ENCODE results near the gene CCM2.
"Not testable (repeated sequence)": the region's sequence is repeated elsewhere in the genome, so short reads cannot be mapped to it uniquely, and the experiment has no call there.

The CCM2 gene

DNA sequence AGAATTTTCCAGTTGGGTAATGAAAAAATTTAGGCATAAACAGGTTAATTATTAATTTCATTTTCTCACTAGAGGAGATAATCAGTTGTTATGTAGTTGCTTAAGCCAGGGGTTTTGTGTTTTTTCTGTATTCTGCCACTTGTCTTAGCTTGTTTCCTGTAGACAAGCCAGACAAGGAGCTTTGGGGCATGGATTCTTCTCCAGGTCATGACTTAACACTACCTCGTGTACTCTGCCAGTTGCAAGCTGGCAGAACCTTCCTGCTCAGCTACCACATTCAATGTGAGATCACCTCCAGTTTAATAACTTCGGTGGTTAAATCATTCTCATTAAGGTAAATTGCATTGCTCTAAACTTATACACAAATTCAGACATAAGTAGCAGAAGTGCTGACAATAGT is 1.8 kb downstream of the CCM2 start:
- FAIRE-seq, result no peak

DNA sequence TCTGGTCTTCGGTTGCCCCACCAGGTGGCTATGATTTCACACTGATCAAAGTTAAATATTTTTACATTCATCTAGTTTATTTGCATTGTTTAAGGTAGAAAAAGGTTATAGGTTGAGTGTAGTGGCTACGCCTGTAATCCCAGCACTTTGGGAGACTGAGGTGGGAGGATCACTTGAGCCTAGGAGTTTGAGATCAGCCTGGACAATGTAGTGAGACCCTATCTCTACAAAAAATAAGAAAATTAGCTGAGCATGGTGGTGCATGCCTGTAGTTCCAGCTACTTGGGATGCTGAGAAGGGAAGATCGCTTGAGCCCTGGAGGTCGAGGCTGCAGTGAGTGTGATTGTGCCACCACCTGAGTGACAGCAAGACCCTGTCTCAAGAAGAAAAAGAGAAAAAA is 3.8 kb downstream of the CCM2 start:
- no peak for FAIRE-seq

GRCh38 chr7:45007106-45007505 is 7.1 kb downstream of the CCM2 start:
- FAIRE-seq, result no peak

- no peak for FAIRE-seq
Measured at GRCh38 chr7:45007571-45008328, 7.7 kb downstream of the CCM2 start.

DNA sequence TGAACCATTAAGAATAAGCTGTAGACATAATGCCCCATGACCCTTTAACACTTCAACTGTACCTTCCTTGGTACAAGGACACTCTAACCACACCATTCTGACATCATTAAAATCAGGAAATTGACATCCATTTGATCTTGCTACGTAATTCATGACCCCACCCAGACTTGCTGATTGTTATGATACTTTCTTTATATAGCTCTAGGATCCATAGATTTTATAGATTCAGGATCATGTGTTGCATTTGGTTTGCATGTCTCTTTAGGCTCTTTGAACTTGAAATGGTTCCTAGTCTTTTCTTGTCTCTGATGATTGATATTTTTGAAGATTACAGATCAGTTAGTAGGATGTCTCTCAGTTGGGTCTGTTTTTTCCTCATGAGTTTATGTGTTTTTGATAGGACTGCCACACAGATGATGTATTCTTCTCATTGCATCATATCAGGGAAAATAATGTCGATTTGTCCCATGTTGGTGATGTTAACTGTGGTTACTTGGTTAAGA is 13.5 kb downstream of the CCM2 start:
- no peak for FAIRE-seq

DNA sequence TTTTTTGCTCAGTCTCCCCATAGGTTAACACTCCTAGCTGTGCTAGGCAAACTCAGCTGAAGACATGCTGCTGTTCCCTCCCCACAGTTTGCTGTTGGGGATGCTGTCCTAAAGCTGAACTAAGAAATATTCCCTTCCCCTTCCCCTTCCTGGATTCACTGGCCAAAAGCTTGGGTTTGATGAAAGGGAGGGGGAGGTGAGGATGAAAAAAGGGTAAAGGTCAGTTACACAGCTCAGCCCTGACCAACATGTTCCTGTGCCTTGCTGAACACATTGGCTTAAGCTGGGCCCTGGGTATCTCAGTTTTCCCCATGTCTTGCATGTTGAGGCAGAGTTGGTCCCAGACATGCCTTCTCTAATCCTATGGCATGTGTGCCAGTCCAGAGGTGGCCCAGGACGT is 15.3 kb downstream of the CCM2 start:
- FAIRE-seq, result no peak

- no peak for FAIRE-seq
Measured at GRCh38 chr7:45017253-45017652, 17.3 kb downstream of the CCM2 start.

- no peak for FAIRE-seq
Measured at GRCh38 chr7:45020915-45021314, 20.9 kb downstream of the CCM2 start.

DNA sequence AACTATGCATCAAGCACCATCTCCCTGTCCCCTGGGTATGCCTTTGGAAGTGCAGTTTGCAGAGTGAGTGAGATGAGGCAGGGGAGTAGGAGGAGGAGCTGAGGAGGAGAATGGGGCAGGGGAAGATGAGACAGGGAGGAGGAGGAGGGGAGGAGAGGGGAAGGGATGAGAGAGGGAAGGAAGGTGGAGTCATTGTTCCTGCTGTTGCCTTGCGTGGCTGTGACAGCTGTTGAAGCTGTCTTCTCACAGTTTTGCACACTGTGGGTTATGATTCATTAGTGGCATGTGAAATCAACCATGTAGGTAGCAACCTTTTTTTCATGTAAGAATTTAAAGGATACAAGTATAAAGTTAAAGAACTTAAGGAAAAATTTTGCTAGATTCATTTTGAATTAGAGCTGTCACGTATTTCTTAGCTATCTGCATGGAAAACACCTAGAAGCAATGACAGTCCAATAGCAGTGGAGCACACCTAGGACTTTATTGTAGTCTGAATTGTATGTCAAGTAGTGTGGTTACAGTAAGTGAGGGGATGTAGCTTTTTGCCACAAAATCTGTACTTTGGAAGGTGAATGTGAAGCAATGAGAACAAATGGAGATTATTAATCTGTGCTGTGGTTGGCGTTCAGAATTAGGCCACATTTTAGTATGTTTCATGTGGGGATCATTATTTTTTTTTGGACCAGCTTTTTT is 21.7 kb downstream of the CCM2 start:
- no peak for FAIRE-seq

- FAIRE-seq, result no peak
Measured at GRCh38 chr7:45024126-45024744, 24.2 kb downstream of the CCM2 start.

DNA sequence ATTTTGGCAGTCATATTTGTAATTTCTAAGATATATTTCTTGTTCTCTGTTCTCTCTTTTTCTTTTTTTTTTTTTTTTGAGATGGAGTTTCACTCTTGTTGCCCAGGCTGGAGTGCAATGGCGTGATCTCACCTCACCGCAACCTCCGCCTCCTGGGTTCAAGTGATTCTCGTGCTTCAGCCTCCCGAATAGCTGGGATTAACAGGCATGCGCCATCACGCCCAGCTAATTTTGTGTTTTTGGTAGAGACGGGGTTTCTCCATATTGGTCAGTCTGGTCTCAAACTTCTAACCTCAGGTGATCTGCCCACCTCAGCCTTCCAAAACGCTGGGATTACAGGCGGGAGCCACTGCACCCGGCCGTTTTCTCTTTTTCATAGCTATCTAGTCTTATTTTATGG is 25.5 kb downstream of the CCM2 start:
- FAIRE-seq, result not testable (repeated sequence)

- no peak for FAIRE-seq
Measured at GRCh38 chr7:45026013-45026412, 26.0 kb downstream of the CCM2 start.

DNA sequence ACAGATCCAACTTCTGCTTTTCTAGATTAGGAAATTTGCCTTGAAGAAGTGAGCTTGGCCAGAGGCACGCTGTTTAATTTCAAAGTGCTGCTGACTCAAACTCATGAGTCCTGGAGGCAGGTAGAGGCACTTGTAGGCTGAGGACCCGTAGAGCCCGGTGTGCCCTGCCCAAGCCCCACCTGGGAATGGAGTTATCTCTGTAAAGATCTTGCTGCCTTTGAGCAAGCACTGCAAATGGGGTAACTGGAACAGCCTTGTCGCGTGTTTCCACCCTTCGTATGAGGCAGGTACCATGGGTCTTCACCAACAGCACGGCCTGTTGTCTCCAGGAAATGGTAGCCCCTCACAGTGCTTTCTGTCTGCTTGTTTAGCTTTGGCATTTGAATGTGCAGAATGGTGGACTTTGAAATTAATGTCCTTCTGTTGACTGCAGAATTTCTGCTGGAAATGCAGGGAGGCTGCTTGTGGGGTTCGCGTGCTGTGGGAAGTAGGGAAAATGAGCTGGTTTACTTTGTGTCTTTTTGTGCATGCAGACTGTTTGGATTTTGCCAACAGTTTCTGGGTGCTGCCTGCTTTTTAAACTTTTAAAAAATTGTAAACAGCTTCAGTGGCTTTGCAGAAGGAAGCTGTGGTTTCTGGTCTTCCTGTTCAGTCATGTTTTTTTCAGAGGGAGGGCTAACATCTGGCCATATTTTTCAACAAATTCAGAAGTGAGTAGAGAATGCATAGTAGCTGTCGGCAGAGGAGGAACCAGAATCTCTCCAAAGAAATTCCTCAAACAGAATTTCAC is 27.2 kb downstream of the CCM2 start:
- no peak for FAIRE-seq

DNA sequence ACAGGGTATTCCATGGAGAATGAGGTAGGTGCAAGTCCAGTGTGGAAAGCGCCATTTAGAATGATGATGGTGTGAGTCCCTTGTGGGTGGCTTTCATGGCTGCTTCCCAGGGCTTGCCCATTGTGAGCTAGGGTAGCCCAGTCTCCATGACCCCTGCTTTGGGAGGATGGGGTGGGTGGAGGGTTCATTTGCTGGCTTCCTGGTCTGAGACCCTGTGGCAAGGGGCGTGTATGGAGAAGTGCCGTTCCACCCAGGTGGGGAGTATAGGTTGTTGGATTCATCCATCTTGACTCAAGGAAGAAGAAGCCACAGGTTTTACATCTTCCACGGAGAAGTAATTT is 27.7 kb downstream of the CCM2 start:
- no peak for FAIRE-seq

DNA sequence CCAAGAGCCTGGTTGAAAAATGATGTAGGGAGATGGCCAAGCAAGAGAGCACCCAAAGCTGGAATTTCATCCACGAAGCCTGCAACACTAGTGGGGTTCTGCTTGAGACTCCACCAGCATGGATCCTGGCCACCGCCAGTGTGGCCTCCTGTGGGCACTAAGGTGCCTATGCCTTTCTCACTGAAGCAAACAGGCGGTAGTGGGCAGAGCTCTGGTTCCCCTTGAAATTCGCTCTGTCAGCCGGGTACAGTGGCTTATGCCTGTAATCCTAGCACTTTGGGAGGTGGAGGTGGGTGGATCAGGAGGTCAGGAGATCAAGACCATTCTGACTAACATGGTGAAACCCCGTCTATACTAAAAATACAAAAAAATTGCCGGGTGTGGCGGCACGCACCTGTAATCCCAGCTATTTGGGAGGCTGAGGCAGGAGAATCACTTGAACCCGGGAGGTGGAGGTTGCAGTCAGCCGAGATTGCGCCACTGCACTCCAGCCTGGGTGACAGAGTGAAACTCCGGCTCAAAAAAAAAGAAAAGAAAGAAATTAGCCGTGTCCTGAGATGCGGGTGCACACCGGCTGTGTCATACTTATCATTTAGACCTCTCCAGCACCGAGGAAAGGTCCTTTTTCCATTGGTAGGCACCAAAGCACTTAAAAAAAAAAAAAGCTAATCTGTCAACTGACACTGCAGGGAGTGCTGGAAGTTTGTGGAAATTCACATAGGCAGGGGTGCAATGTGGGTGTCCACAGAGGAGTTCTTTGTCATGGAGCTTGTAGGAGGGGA is 28.3 kb downstream of the CCM2 start:
- no peak for FAIRE-seq

DNA sequence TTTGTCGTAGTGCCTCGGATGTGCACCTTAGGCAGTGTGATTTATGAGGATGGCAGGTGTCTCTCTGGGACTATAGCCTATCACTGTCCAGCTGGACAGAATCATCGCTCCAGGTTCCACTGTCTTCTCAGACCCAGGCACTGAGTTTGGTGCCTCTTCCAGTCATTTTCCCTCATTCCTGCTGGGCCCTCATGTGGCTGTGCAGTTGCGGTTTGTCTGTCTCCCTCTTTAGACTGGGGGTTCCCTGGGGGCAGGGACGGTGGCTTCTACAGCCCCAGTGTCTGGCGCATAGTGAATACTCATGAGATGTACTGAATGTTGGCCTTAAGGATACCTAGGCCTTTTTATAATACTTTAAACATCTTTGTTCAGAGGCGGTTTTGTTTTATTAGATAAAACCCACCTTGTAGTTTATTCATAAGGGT is 28.9 kb downstream of the CCM2 start:
- FAIRE-seq, result no peak

DNA sequence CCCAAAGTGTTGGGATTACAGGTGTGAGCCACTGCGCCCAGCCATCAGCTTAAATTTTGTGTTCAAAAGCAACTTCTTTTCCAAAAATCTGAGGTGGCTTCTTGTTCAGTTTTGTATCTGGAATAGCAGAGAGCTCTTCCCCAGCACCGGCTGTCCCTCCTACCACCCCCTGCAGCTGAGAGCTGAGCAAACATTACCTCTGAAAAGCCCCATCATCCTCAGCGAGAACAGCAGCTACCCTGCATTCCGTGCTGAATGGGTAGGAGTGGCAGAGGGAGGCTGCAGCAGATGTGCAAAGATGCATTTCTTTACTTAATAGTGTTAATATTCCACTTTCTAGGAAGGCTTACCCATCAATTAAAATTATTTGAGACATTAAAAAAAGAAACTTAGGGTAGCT is 31.8 kb downstream of the CCM2 start:
- FAIRE-seq, result no peak

DNA sequence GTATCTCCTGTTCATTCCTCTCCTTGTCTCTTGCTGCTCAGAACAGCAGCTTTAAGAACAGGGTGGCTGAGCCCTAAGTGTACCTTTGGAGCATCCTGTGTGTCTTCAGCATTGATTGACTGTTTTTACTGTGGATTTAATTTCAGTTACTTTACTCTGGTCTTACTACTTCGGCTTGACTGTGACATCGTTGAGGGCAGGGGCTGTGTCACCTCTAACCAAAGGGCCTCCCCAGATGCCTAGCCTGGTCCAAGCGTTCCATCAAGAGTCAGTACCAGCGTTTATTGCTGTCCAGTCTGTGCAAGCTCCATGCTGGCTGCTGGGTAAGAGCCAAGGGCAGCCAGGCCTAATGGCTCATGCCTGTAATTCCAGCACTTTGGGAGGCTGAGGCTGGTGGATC is 32.4 kb downstream of the CCM2 start:
- FAIRE-seq, result no peak

DNA sequence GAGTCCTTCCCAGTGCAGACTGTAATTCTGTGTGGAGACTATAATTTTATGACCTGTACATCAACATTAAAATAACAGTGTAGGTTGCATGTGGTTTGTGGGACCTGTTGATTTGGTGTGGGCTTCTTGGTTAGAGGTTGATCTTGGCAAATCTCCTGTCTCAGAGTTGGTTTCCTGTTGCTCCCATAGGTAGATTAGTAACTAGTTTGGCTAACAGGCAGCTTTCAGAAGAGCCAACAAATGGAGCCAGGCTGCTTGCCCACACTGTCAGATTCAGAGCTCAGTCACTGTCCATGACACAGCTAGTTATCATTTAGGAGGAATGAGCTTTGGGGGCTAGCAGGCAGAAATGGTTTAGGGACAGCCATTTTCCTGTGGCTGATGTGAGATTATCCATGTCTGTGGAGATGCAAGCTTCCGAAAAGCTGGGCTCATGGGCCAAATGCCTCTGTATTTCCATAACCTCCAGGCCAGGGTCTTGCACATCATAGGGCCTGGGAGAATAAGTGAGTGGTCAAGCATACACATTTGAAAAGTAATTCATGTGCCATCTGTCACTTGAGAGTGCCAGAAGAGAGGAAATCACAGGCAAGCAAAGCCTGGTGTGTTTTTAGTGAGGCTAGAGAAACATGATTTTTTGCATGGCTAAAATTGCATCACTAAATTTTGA is 33.4 kb downstream of the CCM2 start:
- FAIRE-seq, result no peak

DNA sequence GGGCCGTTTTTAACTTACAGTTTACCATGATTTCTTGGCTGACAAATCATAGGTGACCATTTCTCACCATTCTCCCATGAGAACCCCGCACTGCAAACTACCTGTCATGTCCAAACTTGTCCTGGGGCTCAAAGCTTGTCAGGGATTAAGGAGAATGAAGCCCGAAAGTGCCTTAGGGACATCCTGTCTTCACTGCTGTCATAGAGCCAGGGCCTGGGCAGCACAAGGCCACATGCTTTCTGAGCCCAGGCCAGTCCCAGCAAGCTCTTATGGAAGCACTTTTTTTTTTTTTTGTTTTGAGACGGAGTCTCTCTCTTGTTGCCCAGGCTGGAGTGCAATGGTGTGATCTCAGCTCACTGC is 33.9 kb downstream of the CCM2 start:
- no peak for FAIRE-seq

DNA sequence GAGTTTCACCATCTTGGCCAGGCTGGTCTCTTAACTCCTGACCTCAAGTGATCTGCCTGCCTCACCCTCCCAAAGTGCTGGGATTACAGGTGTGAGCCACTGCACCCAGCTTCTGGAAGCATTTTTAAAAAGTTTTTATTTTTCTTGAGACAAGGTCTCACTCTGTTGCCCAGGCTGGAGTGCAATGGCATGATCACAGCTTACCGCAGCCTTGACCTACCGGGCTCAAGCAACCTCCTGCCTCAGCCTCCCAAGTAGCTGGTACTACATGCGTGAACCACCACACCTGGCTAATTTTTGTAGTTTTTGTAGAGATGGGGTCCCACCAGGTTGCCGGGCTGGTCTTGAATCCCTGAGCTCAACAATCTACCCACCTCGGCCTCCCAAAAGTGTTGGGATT is 34.7 kb downstream of the CCM2 start:
- not testable (repeated sequence) for FAIRE-seq

- no peak for FAIRE-seq
Measured at GRCh38 chr7:45035371-45035770, 35.4 kb downstream of the CCM2 start.

Data from TTC549 (cell line).